Measurements from ENCODE around the gene MDFI.

Gene MDFI

GRCh38 chr6:41635365-41635764 lies 2.9 kb upstream of the MDFI start:
- DNase-seq, result no peak

- no peak for DNase-seq
These were observed 1.5 kb upstream of the MDFI start for GRCh38 chr6:41636833-41637193.

- no peak for DNase-seq
These were observed 870 bp upstream of the MDFI start for GRCh38 chr6:41637194-41638001.

DNA sequence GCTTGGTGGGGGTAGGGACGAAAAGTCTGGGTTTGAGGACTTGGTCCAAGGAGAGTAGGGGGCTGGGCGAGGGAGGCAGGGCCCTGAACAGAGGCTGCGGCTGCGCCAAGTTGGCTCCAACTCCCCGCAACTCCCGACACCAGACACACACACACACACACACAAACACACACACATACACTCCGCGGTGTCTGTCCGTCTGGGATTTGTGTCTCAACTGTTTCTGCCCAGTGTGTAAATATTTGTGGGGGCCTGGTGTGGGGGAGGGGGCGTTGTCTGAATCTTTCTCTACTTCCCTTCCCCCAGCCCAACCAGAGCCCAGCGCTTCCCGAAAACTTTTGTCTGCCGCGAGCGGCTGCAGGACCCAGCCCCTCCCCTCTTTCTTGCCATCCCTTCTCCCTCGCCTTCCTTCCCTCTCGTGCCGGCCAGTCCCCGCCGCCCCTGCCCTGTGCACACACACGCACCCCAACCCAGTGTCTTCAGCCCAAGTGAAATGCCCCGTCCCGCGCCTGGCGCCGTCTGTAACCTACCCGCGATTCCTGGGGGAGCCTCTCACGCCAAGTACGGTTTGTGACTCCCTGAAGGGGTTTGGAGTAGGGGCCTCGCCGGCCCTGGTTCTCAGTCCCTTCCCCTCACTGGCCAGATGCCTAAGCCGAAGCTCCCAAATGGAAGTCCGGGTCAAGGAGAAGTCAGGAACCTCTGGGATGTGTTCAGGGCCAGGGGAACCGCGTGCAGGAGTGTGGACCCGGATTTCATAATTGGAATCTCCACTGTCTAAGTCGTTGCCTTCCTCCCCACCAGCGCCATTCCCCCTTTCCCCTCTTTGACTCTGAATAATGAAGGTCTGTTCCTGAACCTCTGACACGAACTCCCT lies 904 bp downstream of the MDFI start:
- no peak for DNase-seq

GRCh38 chr6:41639809-41640371 lies 1.6 kb downstream of the MDFI start:
- DNase-seq, result no peak

DNA sequence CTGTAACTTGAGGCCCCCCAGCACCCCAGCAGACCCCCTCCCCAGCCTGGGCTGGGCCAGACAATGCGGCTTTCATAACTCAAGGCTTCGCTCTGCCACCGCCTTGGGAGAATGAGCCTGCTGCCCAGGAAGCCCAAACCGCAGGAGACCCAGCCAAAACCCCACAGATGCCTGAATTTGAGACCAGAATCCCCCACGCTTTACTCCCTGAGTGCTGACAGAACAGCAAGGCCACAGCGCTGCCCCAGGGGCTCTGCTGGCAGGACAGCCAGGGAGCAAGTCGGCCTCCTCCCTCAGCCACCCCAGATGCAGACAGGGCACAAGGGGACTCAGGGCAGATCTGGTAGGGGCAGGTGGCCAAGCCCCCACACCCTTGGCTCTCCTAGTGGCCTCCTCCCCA lies 2.2 kb downstream of the MDFI start:
- DNase-seq, result no peak

GRCh38 chr6:41641352-41641925 lies 3.2 kb downstream of the MDFI start:
- no peak for DNase-seq

- DNase-seq, result no peak
These were observed 4.1 kb downstream of the MDFI start for GRCh38 chr6:41642090-41642959.

DNA sequence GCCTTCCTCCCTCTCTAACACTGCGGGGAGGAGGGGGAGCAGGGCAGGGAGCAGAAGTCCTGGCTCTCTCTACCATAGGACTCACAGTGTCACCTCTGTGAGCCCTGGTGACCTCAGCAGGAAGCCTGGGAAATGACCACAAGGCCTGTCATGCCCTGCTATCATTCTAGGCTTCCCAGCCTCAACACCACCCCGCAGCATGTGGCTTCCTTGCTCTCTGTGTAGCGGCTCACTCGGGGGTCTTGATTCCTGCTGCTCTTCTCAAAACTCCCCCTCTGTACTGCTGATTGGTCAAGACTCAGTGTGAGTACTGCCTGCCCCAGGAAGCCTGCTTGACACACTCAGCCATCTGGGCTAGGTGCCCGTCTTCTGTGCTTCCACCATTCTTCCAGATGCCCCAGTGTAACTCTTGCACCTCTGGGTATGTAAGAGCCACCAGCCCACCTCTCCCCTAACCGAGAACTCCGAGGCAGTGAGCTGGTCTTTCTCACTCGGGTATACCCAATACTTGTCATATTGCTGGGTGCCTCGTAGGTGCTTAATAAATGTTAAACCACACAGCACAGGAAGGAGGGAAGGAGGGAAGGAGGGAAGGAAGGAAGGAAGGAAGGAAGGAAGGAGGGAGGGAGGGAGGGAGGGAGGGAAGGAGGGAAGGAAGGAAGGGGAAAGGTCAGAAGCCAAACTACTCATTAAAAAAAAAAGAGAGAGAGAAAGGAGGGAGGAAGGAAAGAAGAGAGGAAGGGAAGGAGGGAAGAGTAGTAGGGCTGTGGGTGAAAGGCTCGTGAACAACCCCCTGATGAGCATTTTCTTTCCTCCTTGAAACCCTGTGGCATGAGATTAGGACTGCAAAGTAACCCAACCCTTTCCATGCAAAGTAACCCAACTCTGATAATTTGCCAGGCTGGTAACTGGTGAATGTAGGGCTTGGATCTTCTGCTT lies 5.0 kb downstream of the MDFI start:
- no peak for DNase-seq

- DNase-seq, result no peak
These were observed 5.6 kb downstream of the MDFI start for GRCh38 chr6:41643899-41644269.

DNA sequence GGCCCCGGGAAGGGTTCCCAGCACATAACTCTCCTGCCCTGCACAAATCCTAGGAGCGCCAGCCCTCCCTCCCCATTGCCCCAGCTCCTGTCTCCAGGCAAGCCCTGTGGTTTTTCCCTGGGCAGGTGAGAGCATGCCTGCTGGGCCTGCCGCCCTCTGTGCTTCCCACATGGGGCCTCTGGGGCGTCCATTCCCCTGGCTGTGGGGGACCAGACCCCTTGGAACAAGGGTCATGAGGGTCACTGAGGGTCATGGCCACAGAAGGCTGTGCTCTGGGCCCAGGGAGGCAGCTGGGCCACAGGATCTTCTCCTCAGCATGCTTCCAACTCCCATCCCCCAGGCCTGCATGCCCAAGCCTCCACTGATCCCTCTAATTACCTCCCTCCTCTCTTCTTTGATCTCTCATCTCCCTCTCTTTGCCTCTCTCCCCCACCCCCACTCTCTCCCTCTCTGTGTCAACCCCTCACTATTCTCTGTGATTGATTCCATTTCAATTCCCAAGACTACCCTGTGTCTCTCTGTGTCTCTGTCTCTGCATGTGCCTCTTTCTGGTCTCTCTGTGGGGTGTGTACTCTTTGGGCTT lies 6.1 kb downstream of the MDFI start:
- DNase-seq, result no peak

DNA sequence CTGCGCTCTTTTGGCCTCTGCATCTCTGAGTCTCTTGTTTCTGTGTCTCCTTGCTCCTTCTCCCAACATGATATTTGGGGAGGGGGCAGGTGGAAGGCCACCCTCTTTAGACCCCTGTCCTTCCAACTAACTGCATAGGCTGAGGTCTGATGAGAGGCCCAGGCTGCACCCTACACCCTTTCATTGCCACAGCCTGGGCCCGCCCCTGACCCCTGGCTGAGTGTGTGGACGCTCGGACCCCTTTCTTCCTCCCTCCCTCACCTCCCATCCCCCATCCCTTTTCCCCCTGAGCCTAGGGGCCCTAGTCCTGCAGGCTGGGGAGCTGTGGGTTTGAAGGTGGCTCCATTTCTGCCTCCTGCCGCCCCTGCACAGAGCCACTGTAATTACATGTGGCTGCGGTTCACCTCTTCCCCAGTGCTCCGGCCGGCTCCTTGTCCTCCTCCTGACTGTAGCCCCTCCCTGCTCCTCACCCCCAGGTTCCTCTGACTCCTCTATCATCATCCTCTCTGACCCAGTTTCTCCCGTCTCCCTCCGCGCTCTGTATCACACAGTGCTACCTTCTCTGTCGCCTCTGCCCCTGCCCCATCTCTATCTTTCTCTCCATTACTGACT lies 6.8 kb downstream of the MDFI start:
- no peak for DNase-seq

- no peak for DNase-seq
These were observed 7.9 kb downstream of the MDFI start for GRCh38 chr6:41646026-41646795.

- no peak for DNase-seq
These were observed 8.8 kb downstream of the MDFI start for GRCh38 chr6:41647061-41647511.

DNA sequence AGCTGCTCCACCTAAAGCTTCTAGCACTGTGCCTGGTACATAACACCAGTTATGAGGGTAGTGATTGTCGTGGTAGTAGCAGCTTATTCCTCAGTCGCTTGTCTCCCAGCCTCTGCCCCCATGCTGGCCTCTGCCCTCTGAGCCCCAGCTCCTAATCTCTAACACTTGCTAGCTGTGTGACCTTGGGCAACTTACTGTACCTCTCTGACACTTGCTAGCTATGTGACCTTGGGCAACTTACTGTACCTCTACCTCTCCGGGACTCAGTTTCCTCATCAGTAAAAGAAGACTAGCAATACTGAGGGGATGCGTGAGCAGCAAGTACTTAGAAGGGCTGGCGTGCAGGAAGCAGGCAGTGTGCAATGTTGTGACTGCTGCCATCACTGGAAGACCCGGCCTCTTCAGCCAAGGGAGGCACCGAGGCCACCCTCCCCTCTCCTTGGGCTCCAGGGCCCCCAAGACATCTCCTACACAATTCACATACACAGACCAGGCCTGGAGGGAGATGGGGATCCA lies 9.9 kb downstream of the MDFI start:
- DNase-seq, result no peak

DNA sequence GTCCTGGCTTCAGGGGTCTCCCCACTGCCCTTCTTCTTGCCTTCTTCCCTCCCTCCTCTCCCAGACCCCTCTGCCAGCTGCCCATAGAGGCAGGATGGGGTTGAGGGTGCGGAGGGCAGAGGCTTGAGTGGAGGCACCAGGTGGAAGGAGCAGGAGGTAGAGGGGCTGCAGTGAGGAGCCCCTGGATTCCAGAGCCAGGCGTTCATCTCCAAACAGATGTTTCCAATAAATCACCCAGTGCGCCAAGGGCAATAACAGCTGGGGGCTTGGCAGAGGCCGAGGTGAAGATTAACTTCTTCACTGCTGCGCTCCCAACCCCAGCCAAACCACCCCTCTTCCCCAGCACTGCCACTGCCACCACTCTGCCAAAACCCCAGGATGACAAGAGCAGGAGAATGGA lies 10.7 kb downstream of the MDFI start:
- DNase-seq, result no peak

DNA sequence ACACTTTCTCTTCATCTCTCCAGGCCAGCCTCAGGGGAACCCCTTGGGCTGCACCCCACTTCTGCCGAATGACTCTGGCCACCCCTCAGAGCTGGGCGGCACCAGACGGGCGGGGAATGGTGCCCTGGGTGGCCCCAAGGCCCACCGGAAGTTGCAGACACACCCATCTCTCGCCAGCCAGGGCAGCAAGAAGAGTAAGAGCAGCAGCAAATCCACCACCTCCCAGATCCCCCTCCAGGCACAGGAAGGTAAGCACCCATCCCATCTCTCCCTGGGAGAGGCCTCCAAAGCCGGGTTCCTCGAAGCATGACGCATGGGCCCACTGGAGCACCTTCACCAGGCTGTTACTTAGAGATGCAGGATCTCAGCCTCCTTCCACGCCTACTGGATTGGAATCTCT lies 11.3 kb downstream of the MDFI start:
- no peak for DNase-seq

GRCh38 chr6:41650120-41650519 lies 11.9 kb downstream of the MDFI start:
- no peak for DNase-seq

GRCh38 chr6:41651246-41651961 lies 13.1 kb downstream of the MDFI start:
- no peak for DNase-seq
